ENCODE measurements around the gene DNAAF5. TPM values are rescaled to one million over a fixed set of nuclear protein-coding genes. Genes with fewer than 3 reads are reported as not detected.

Gene DNAAF5
- total and polyA plus RNA-seq, 9 of the 15 experiments (the other 6 are each of a cell fraction or from before 2014, with no cell fraction given), result 3.1 to 69.7 (median 19.1) TPM

DNA sequence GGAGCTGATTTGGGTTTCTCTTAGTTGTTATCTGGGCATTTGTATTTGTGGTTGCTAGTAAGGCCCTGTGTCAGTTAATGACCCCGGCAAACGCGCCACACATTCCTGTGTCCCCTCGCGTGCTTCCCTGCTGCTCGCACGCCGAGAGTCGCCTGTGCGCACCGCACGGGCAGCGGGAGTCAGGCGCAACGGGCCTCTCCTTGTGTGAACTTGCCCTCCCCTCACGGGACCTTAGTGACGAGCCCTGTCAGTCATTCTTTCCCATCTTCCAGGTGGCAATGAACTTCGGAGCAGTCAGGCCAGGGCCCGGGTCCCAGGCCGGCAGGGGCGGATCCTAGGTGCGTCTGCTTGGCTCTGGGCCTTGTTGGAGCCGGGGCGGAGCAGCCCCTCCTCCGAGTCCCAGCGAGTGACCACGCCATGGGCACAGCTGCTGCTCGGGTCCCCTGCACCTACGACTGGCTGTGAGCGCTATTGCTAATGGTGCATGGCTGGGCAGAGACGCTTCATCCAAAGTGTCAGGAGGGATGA lies 13.0 kb downstream of the DNAAF5 start:
- BruUV-seq (replicated peaks), result no TSS peak
- ATAC-seq, result no peak
- Histone ChIP-seq H3K27ac (ENCODE audit: extremely low read depth, low read depth, low read length) (no peak overlapping the region), H3K36me3 (ENCODE audit: control insufficient read depth, insufficient read depth, low read length) (peaks cover 73% of the 10 kb centered on the region; the same call in 2 of the 3 replicates), H2AFZ (ENCODE audit: low read depth, low read length) (no peak overlapping the region), H3K4me1 (replicated peaks in 1 of 2; ENCODE audit: control insufficient read depth in 2 of 2, insufficient read depth in 2 of 2, low read length in 2 of 2) (peaks cover 0 to 11% of the 10 kb centered on the region in 2 experiments; a peak in 2 of 5 replicates), H4K20me1 (replicated peaks; ENCODE audit: control insufficient read depth, insufficient read depth, low read length) (no peaks in the 10 kb centered on the region), H3K9me3 (replicated peaks; ENCODE audit: control insufficient read depth, insufficient read depth, low read depth, low read length) (peaks cover 9% of the 10 kb centered on the region), H3K4me2 (ENCODE audit: insufficient read depth, low read length) (no peak overlapping the region), H3K4me3 (no peak overlapping the region), H3K79me2 (ENCODE audit: control insufficient read depth, insufficient read depth, low read length) (peaks cover 49% of the 10 kb centered on the region), H3K27me3 (ENCODE audit: control insufficient read depth in 2 of 2, insufficient read depth in 2 of 2, low read length in 2 of 2) (no peaks in the 10 kb centered on the region), H3K9me1 (ENCODE audit: control insufficient read depth, insufficient read depth, low read length) (no peaks in the 10 kb centered on the region), H3K9ac (ENCODE audit: insufficient read depth in 1 of 2, low read depth in 2 of 2, low read length in 2 of 2) (peak overlapping the region in 1 of 2 experiments; percentile 20; a peak in 1 of 4 replicates)
- FAIRE-seq, result no peak
- ChIA-PET POLR2A (no interaction called here), CTCF (ENCODE audit: low intra/inter-chr PET ratio) (no interaction called here)
- no peak for DNase-seq (ENCODE audit: extremely low read depth in 1 of 4, low spot score in 3 of 4)
- 99% methylated on average over 18 of the region's 31 CpGs for WGBS (ENCODE audit: insufficient coverage, low coverage, missing lambda C conversion rate)
- in situ Hi-C loops (cut with MboI), result no loop called here
- intact Hi-C loops (cut with micrococcal nuclease), result no loop called here
- TF ChIP-seq HIVEP1 (CRISPR knock-in tag; IDR thresholded peaks at IDR 0.05) (no peak), ARID1B (IDR thresholded peaks at IDR 0.05) (no peak), RBFOX2 (IDR thresholded peaks at IDR 0.05; ENCODE audit: low read depth, low read length) (peak; percentile 7; the same call in 1 of the 2 replicates), MXI1 (IDR thresholded peaks at IDR 0.05; ENCODE audit: low read depth, low read length) (no peak)

Data from K562 (cell line).